ENCODE data around the gene EPN2. TPM values are rescaled to one million over a fixed set of nuclear protein-coding genes. Genes with fewer than 3 reads are reported as not detected.

The EPN2 gene
- polyA plus RNA-seq, 1 donor, result 28.8 TPM

GRCh38 chr17:19369107-19369778 lies 132.1 kb downstream of the EPN2 start:
- no peak for DNase-seq

- no peak for DNase-seq
Observed at GRCh38 chr17:19369846-19370492, 132.8 kb downstream of the EPN2 start.

- DNase-seq, result no peak
Observed at GRCh38 chr17:19370493-19370960, 133.4 kb downstream of the EPN2 start.

- no peak for DNase-seq
Observed at GRCh38 chr17:19371259-19372010, 134.3 kb downstream of the EPN2 start.

GRCh38 chr17:19372011-19372370 lies 134.8 kb downstream of the EPN2 start:
- no peak for DNase-seq

GRCh38 chr17:19372439-19372838 lies 135.3 kb downstream of the EPN2 start:
- DNase-seq, result no peak

- DNase-seq, result no peak
Observed at GRCh38 chr17:19372866-19373504, 135.8 kb downstream of the EPN2 start.

GRCh38 chr17:19374136-19374535 lies 137.0 kb downstream of the EPN2 start:
- DNase-seq, result no peak

GRCh38 chr17:19375732-19376131 lies 138.6 kb downstream of the EPN2 start:
- DNase-seq, result no peak

GRCh38 chr17:19376811-19377210 lies 139.6 kb downstream of the EPN2 start:
- no peak for DNase-seq

GRCh38 chr17:19377602-19378415 lies 140.6 kb downstream of the EPN2 start:
- DNase-seq, result peak; percentile 99

- no peak for DNase-seq
Observed at GRCh38 chr17:19378416-19379360, 141.5 kb downstream of the EPN2 start, which contains the start of gene MAPK7. Gene MAPK7, plus strand, starts transcription at chr17:19378498. Its CDS starts 403 bp downstream, at chr17:19378901.

GRCh38 chr17:19379361-19380065 lies 142.3 kb downstream of the EPN2 start:
- no peak for DNase-seq

- no peak for DNase-seq
Observed at GRCh38 chr17:19380481-19381301, 143.5 kb downstream of the EPN2 start.

GRCh38 chr17:19381361-19381740 lies 144.2 kb downstream of the EPN2 start:
- no peak for DNase-seq

- DNase-seq, result no peak
Observed at GRCh38 chr17:19381741-19382444, 144.7 kb downstream of the EPN2 start.

GRCh38 chr17:19382531-19383444 lies 145.6 kb downstream of the EPN2 start:
- DNase-seq, result no peak
